Lung (tissue), 12 donors: ENCODE results near the gene SLC34A1. TPM values are rescaled to one million over a fixed set of nuclear protein-coding genes. Genes with fewer than 3 reads are reported as not detected.

Experiments
- ATAC-seq: fragments of 200-7000 bp; cut with Tn5 transposase; one replicate; pipeline ENCODE4 v1.9.1; 2020; ENCODE audit warnings: moderate number of reproducible peaks; ENCODE audit not compliant: insufficient read depth, low FRiP score
- DNase-seq, 3 donors: peaks; one replicate each; pipeline ENCODE4 v3.0.0-alpha.2; 2013 to 2017
- H3K27ac ChIP-seq, 2 donors: one replicate each; pipeline ENCODE4 v1.5.1; 2013; ENCODE audit warnings: mild to moderate bottlenecking in 2 of 2, moderate library complexity in 2 of 2, control low read depth in 1 of 2, inconsistent platforms in 1 of 2, low read depth in 1 of 2, low read length in 1 of 2
- H3K27me3 ChIP-seq, 3 donors: one replicate each; pipeline ENCODE4 v1.5.1; 2013; ENCODE audit warnings: low read length in 2 of 3; ENCODE audit not compliant: control insufficient read depth in 3 of 3, insufficient read depth in 3 of 3
- H3K36me3 ChIP-seq, 4 donors: one replicate each; pipeline ENCODE4 v1.5.1; 2013; ENCODE audit warnings: low read length in 4 of 4, mild to moderate bottlenecking in 1 of 4, moderate library complexity in 1 of 4; ENCODE audit not compliant: control insufficient read depth in 4 of 4, insufficient read depth in 4 of 4
- H3K4me1 ChIP-seq, 5 donors: one replicate each; pipeline ENCODE4 v1.5.1; 2013; ENCODE audit warnings: low read length in 5 of 5, mild to moderate bottlenecking in 2 of 5, moderate library complexity in 1 of 5; ENCODE audit not compliant: control insufficient read depth in 5 of 5, insufficient read depth in 5 of 5
- H3K4me3 ChIP-seq: one replicate; pipeline ENCODE4 v1.5.1; 2013; ENCODE audit warnings: mild to moderate bottlenecking, control low read depth, moderate library complexity
- H3K9ac ChIP-seq, 2 donors: one replicate each; pipeline ENCODE4 v1.5.1; 2013; ENCODE audit warnings: low read length in 2 of 2, control low read depth in 1 of 2; ENCODE audit not compliant: insufficient read depth in 1 of 2
- H3K9me3 ChIP-seq, 4 donors: one replicate each; pipeline ENCODE4 v1.5.1; 2013; ENCODE audit warnings: low read length in 3 of 4, mild to moderate bottlenecking in 1 of 4, moderate library complexity in 1 of 4; ENCODE audit not compliant: control insufficient read depth in 4 of 4, insufficient read depth in 3 of 4
- CTCF ChIP-seq: IDR thresholded peaks from 2 replicates; pipeline ENCODE4 v1.5.1; 2012; ENCODE audit warnings: mild to moderate bottlenecking; ENCODE audit errors: control extremely low read depth, extremely low read depth
- WGBS, 2 donors: extraction: QIAGEN DNeasy Blood & Tissue Kit; methylation state at CpG; one replicate each; pipeline ENCODE4 v1.1.7; 2013; 5-methylcytosine and 5-hydroxymethylcytosine counted together
- polyA plus RNA-seq, 2 donors: library from polyadenylated mRNA; stranded (reverse); fragments of 200-250 nt; gene quantifications; one replicate each; pipeline ENCODE4 v1.2.1, GENCODE V29; 2013
- total RNA-seq, 2 donors: library from RNA; depleted of rRNA in 1 of 2; stranded (reverse); fragments of >200 nt in 1 of 2; gene quantifications; one replicate each; pipeline ENCODE4 v1.2.1, GENCODE V29; 2014 to 2021
- donor health status: control.
- donor health status: control.
- donor health status: Bipolar disorder and iron deficiency.
- donor health status: healthy.
- donor health status: DM: yes; HTN: yes; CAD: no.

The SLC34A1 gene
- total and polyA plus RNA-seq, 4 donors, result 0.02 TPM; not detected in 3

- H3K4me3 ChIP-seq, result no peak overlapping the region
- peaks cover 0 to 29% (median 28%) of the 10 kb centered on the region in 3 donors for H3K27me3 ChIP-seq
- DNase-seq, result no peak
- no peaks in the 10 kb centered on the region for H3K9me3 ChIP-seq
- peaks cover 0 to 28% (median 9%) of the 10 kb centered on the region in 5 donors for H3K4me1 ChIP-seq
- H3K9ac ChIP-seq, result no peak overlapping the region
- no peak for ATAC-seq
- H3K36me3 ChIP-seq, result no peaks in the 10 kb centered on the region
- no peak for TF ChIP-seq CTCF
- no peak overlapping the region for H3K27ac ChIP-seq
- WGBS, 2 donors, result 30 to 56% methylated on average over 5 of the region's 5 CpGs
Observed at GRCh38 chr5:177405805-177406204, 21.6 kb downstream of the SLC34A1 start.

GRCh38 chr5:177409043-177409801 is 25.0 kb downstream of the SLC34A1 start, which contains the start of gene F12:
Gene F12, minus strand, starts transcription at chr5:177409564. Its CDS starts 37 bp downstream, at chr5:177409527.
- ATAC-seq (no peak), DNase-seq (no peak)
- Histone ChIP-seq H3K4me1 (peaks cover 0 to 6% (median 0%) of the 10 kb centered on the region in 5 donors), H3K27ac (no peak within 1 kb of the TSS), H3K27me3 (peaks cover 0 to 3% (median 0%) of the 10 kb centered on the region in 3 donors), H3K36me3 (no peaks in the 10 kb centered on the region), H3K4me3 (no peak within 1 kb of the TSS), H3K9ac (no peak within 1 kb of the TSS), H3K9me3 (no peaks in the 10 kb centered on the region)
- TF ChIP-seq CTCF, result no peak
- 85 to 89% methylated on average over 9 of the region's 9 CpGs for WGBS, 2 donors

GRCh38 chr5:177410575-177410974 is 26.3 kb downstream of the SLC34A1 start:
- Histone ChIP-seq H3K27me3 (peaks cover 0 to 3% (median 0%) of the 10 kb centered on the region in 3 donors), H3K27ac (no peak overlapping the region), H3K9ac (no peak overlapping the region), H3K4me3 (no peak overlapping the region), H3K36me3 (no peaks in the 10 kb centered on the region), H3K4me1 (no peaks in the 10 kb centered on the region), H3K9me3 (no peaks in the 10 kb centered on the region)
- no peak for ATAC-seq
- no peak for DNase-seq
- 35 to 63% methylated on average over 3 of the region's 3 CpGs for WGBS, 2 donors
- TF ChIP-seq CTCF, result no peak
